GM12878 (cell line): ENCODE data around the gene ZDHHC17. TPM values are rescaled to one million over a fixed set of nuclear protein-coding genes. Genes with fewer than 3 reads are reported as not detected.

ENCODE experiments used
- ATAC-seq: fragments of 200-7000 bp; cut with Tn5 transposase; 3 replicates; pipeline ENCODE4 v1.9.1; 2020; ENCODE audit warnings: mild to moderate bottlenecking, moderate library complexity
- BruUV-seq: library from RNA; stranded (reverse); fragments of 400-500 nt; replicated peaks from 2 replicates; lab custom pipeline; 2021; lab: Mats Ljungman, UMichigan
- CTCF ChIA-PET: fragments of 300-600 bp; sonication (Branson Sonifier 250); formaldehyde crosslinking; extraction: SDS; loops from one replicate; lab custom pipeline; 2021; ENCODE audit warnings: inconsistent platforms; lab: Yijun Ruan, JAX
- POLR2A ChIA-PET: fragments of 350-600 bp; formaldehyde crosslinking; extraction: SDS; loops from one replicate; lab custom pipeline; 2021; ENCODE audit warnings: inconsistent platforms; lab: Charles Lee
- RAD21 ChIA-PET: fragments of 300-600 bp; sonication (Branson Sonifier 250); formaldehyde crosslinking; loops from one replicate; lab custom pipeline; 2023; ENCODE audit warnings: antibody characterized with exemption; ENCODE audit not compliant: unreplicated experiment; lab: Charles Lee
- SMC1A ChIA-PET: fragments of 300-600 bp; sonication (Branson Sonifier 250); formaldehyde crosslinking; loops from one replicate; lab custom pipeline; 2023; ENCODE audit not compliant: unreplicated experiment, uncharacterized antibody; lab: Charles Lee
- DNase-seq: peaks from one replicate; pipeline ENCODE4 v3.0.0-alpha.2; 2011; ENCODE audit warnings: low read depth, low spot score
- FAIRE-seq: peaks from 3 replicates; lab custom pipeline; 2011; peaks lifted over from hg19 to GRCh38; lab: Jason Lieb, UNC
- H2AFZ ChIP-seq: 2 replicates; pipeline ENCODE4 v1.6.0; 2011; ENCODE audit warnings: low read depth, low read length, control low read depth; ENCODE audit not compliant: control insufficient read depth
- H3K27ac ChIP-seq: 2 replicates; pipeline ENCODE4 v1.5.1; 2011; ENCODE audit warnings: control low read depth; ENCODE audit not compliant: control insufficient read depth, insufficient read depth
- H3K27me3 ChIP-seq, 2 experiments: replicated peaks in 1 of 2; 2 replicates each; pipeline versions ENCODE4 v1.6.0 to v1.6.1; 2011; ENCODE audit warnings: low read length in 1 of 2; ENCODE audit not compliant: control insufficient read depth in 2 of 2, insufficient read depth in 2 of 2
- H3K36me3 ChIP-seq, 2 experiments: 2 replicates each; pipeline ENCODE4 v1.5.1; 2011; ENCODE audit warnings: low read length in 1 of 2; ENCODE audit not compliant: control insufficient read depth in 2 of 2, insufficient read depth in 2 of 2
- H3K4me1 ChIP-seq: 2 replicates; pipeline ENCODE4 v1.6.1; 2011; ENCODE audit warnings: mild to moderate bottlenecking, low read length, moderate library complexity, mixed read lengths; ENCODE audit not compliant: control insufficient read depth, insufficient read depth
- H3K4me2 ChIP-seq: 2 replicates; pipeline ENCODE4 v1.6.0; 2011; ENCODE audit warnings: control low read depth; ENCODE audit not compliant: control insufficient read depth, insufficient read depth
- H3K4me3 ChIP-seq: fragments of 200-600 bp; sonication (generic); 2 replicates; pipeline ENCODE4 v1.5.1; 2016
- H3K79me2 ChIP-seq: 2 replicates; pipeline ENCODE4 v1.6.0; 2011; ENCODE audit warnings: low read length; ENCODE audit not compliant: control insufficient read depth, insufficient read depth
- H3K9ac ChIP-seq: 2 replicates; pipeline ENCODE4 v1.8.0; 2011; ENCODE audit warnings: low read length, control low read depth, mixed read lengths; ENCODE audit not compliant: control insufficient read depth, insufficient read depth
- H3K9me3 ChIP-seq: replicated peaks from 3 replicates; pipeline ENCODE4 v1.5.1; 2011; ENCODE audit warnings: mild to moderate bottlenecking, low read length; ENCODE audit not compliant: control insufficient read depth, insufficient read depth
- H4K20me1 ChIP-seq: 2 replicates; pipeline ENCODE4 v1.6.0; 2011; ENCODE audit not compliant: control insufficient read depth, insufficient read depth
- DPF2 ChIP-seq: fragments of 450-650 bp; IDR thresholded peaks from 2 replicates; pipeline ENCODE4 v1.6.1; 2017; ENCODE audit warnings: mild to moderate bottlenecking
- HDAC6 ChIP-seq: fragments of 200-600 bp; sonication (generic); IDR thresholded peaks from one replicate; pipeline ENCODE4 v1.8.0; 2017; ENCODE audit warnings: antibody characterized with exemption; ENCODE audit not compliant: unreplicated experiment
- MEF2B ChIP-seq: fragments of 450-650 bp; IDR thresholded peaks from 2 replicates; pipeline ENCODE4 v1.6.1; 2018; ENCODE audit warnings: mild to moderate bottlenecking, moderate library complexity; ENCODE audit not compliant: partially characterized antibody, poor library complexity, severe bottlenecking
- PML ChIP-seq: IDR thresholded peaks from 2 replicates; pipeline ENCODE4 v1.6.1; 2012; ENCODE audit warnings: low read length, inconsistent platforms
- SPI1 ChIP-seq: IDR thresholded peaks from 2 replicates; pipeline ENCODE4 v1.6.1; 2011; ENCODE audit warnings: low read depth, mild to moderate bottlenecking, low read length, moderate library complexity, borderline replicate concordance; ENCODE audit not compliant: insufficient read depth
- TARDBP ChIP-seq: IDR thresholded peaks from 2 replicates; pipeline ENCODE4 v1.6.1; 2016; ENCODE audit warnings: borderline replicate concordance
- ZNF24 ChIP-seq: fragments of 450-650 bp; IDR thresholded peaks from 2 replicates; pipeline ENCODE4 v1.6.1; 2017; ENCODE audit warnings: antibody characterized with exemption, mild to moderate bottlenecking
- WGBS: methylation state at CpG from one replicate; pipeline ENCODE4 v1.1.6; 2016; ENCODE audit warnings: low lambda C conversion rate; ENCODE audit not compliant: insufficient replicate concordance, insufficient coverage; ENCODE audit errors: missing lambda C conversion rate; 5-methylcytosine and 5-hydroxymethylcytosine counted together
- in situ Hi-C: fragments of 300-500 bp; cut with MboI; formaldehyde crosslinking; loops from 9 replicates; pipeline ENCODE4 v1.14.3; 2018; ENCODE audit warnings: mixed read lengths
- intact Hi-C: fragments of 100-400 bp; cut with micrococcal nuclease; formaldehyde crosslinking; loops from one replicate; pipeline ENCODE4 v1.14.2; 2022; ENCODE audit not compliant: unreplicated experiment
- polyA plus RNA-seq, 11 experiments: library from polyadenylated mRNA; depleted of rRNA in 4 of 11; unstranded in 6 of 11; stranded (reverse) in 5 of 11; fragments of >200 nt; fragmentation: Nextera tagmentation in 4 of 11; fragmentation: Illumina TruSeq in 1 of 11; extraction: Ambion mirVana in 4 of 11; extraction: Trizol in 1 of 11; gene quantifications; 1 replicate in 1 of 11; 2 replicates in 10 of 11; pipeline versions ENCODE4 v1.2.1 to v1.2.3, GENCODE V29; 2011 to 2016; ENCODE audit warnings: inconsistent platforms in 2 of 11, missing spikeins in 2 of 11, low read depth in 1 of 11
- total RNA-seq, 4 experiments: library from RNA; depleted of rRNA in 3 of 4; stranded (reverse); fragments of >200 nt in 3 of 4; fragmentation: Illumina TruSeq in 1 of 4; extraction: Trizol in 1 of 4; gene quantifications; 2 replicates each; pipeline versions ENCODE4 v1.2.1 to v1.2.3, GENCODE V29; 2013 to 2021
- TF ChIP-seq, protein P1 (sequence below), 3 experiments: IDR thresholded peaks in 2 of 3; conservative IDR thresholded peaks in 1 of 3; 2 replicates each; pipeline ENCODE4 v1.5.1; 2011; ENCODE audit warnings: low read depth in 3 of 3, low read length in 3 of 3, mild to moderate bottlenecking in 3 of 3, control low read depth in 2 of 3, moderate library complexity in 2 of 3, inconsistent platforms in 1 of 3, mixed read lengths in 1 of 3; ENCODE audit not compliant: control insufficient read depth in 2 of 3, insufficient read depth in 1 of 3; ENCODE audit errors: extremely low read depth in 1 of 3
- TF ChIP-seq, protein P2 (sequence below): fragments of 450-650 bp; formaldehyde crosslinking; IDR thresholded peaks from 2 replicates; pipeline ENCODE4 v1.4.0; 2020; ENCODE audit warnings: mild to moderate bottlenecking, moderate library complexity
- TF ChIP-seq, protein P3 (sequence below): fragments of 450-650 bp; IDR thresholded peaks from 2 replicates; pipeline ENCODE4 v1.6.1; 2016; ENCODE audit warnings: mild to moderate bottlenecking
- TF ChIP-seq, protein P4 (sequence below): IDR thresholded peaks from 2 replicates; pipeline ENCODE4 v1.6.1; 2012; ENCODE audit warnings: improper control_type of control experiment, low read depth, low read length; ENCODE audit not compliant: insufficient replicate concordance

ZDHHC17 gene
- total and polyA plus RNA-seq, 10 of the 15 experiments (the other 5 are each of a cell fraction or from before 2014, with no cell fraction given), result 4.3 to 50.0 (median 19.3) TPM

DNA sequence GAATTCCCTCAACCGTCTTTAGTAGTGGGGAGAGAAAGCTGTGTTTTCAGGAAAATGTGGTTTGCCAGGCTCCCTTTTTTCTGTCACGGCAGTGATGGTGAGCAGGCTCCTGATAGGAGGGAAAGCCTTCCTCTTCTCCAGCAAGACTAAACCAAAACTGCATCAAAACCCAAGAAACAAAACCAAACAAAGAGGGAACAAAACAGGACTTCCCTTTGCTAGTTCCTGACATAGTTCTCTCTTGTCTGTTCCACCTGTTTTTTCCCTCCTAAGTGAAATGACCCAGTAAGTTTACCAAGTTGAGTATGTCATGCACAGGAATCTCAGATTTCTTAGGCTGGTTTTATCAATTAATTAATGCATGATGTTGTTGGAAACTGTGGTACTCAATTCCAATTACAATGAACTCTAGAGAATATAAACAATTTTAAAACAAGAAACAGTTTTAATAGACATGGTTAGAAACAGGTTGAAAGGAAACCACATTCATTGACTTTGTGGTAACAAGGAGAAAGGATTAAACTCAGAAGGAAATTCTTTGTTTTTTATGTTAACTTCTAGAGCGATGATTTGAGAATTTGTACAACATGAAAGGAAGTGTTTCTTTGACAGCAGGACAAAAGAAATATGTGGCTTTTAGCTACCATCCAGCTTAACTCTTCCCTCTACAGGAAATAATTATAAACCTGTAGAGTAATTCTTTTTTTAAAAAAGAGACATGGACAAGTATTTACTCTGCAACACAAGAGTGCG, 137.9 kb downstream of the ZDHHC17 start:
- no peak overlapping the region for H3K4me3 ChIP-seq
- WGBS, result 26% methylated on average over 4 of the region's 4 CpGs
- in situ Hi-C loops (no loop called here), intact Hi-C loops (no loop called here)
- ChIA-PET POLR2A (no interaction called here), RAD21 (no interaction called here), SMC1A (no interaction called here), CTCF (interaction anchor here (0.6 to 1.0 kb wide), 2 partner anchors 9 to 109 kb away, joined by 3 read pairs; no protein-coding TSS in a partner anchor)
- H3K27me3 ChIP-seq, result no peaks in the 10 kb centered on the region
- H3K27ac ChIP-seq, result no peak overlapping the region
- no peak for ATAC-seq
- H3K4me2 ChIP-seq, result no peak overlapping the region
- H3K36me3 ChIP-seq, result no peaks in the 10 kb centered on the region
- DNase-seq, result no peak
- no peaks in the 10 kb centered on the region for H4K20me1 ChIP-seq
- BruUV-seq, result no TSS peak
- H3K9ac ChIP-seq, result no peak overlapping the region
- FAIRE-seq, result no peak
- no peak overlapping the region for H2AFZ ChIP-seq
- H3K79me2 ChIP-seq, result no peaks in the 10 kb centered on the region
- H3K4me1 ChIP-seq, result no peaks in the 10 kb centered on the region
- H3K9me3 ChIP-seq, result no peaks in the 10 kb centered on the region
- TF ChIP-seq HDAC6 (no peak), ZNF24 (no peak), DPF2 (no peak), MEF2B (no peak), TARDBP (no peak), PML (no peak), SPI1 (no peak)
- TF ChIP-seq, protein P1, sequence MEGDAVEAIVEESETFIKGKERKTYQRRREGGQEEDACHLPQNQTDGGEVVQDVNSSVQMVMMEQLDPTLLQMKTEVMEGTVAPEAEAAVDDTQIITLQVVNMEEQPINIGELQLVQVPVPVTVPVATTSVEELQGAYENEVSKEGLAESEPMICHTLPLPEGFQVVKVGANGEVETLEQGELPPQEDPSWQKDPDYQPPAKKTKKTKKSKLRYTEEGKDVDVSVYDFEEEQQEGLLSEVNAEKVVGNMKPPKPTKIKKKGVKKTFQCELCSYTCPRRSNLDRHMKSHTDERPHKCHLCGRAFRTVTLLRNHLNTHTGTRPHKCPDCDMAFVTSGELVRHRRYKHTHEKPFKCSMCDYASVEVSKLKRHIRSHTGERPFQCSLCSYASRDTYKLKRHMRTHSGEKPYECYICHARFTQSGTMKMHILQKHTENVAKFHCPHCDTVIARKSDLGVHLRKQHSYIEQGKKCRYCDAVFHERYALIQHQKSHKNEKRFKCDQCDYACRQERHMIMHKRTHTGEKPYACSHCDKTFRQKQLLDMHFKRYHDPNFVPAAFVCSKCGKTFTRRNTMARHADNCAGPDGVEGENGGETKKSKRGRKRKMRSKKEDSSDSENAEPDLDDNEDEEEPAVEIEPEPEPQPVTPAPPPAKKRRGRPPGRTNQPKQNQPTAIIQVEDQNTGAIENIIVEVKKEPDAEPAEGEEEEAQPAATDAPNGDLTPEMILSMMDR (IDR thresholded peaks at IDR 0.05 in 2 of 3, conservative IDR thresholded peaks at IDR 0.05 in 1 of 3; ENCODE audit: control insufficient read depth in 2 of 3, extremely low read depth in 1 of 3, insufficient read depth in 1 of 3, low read depth in 3 of 3, low read length in 3 of 3), result no peak
- TF ChIP-seq, protein P2, sequence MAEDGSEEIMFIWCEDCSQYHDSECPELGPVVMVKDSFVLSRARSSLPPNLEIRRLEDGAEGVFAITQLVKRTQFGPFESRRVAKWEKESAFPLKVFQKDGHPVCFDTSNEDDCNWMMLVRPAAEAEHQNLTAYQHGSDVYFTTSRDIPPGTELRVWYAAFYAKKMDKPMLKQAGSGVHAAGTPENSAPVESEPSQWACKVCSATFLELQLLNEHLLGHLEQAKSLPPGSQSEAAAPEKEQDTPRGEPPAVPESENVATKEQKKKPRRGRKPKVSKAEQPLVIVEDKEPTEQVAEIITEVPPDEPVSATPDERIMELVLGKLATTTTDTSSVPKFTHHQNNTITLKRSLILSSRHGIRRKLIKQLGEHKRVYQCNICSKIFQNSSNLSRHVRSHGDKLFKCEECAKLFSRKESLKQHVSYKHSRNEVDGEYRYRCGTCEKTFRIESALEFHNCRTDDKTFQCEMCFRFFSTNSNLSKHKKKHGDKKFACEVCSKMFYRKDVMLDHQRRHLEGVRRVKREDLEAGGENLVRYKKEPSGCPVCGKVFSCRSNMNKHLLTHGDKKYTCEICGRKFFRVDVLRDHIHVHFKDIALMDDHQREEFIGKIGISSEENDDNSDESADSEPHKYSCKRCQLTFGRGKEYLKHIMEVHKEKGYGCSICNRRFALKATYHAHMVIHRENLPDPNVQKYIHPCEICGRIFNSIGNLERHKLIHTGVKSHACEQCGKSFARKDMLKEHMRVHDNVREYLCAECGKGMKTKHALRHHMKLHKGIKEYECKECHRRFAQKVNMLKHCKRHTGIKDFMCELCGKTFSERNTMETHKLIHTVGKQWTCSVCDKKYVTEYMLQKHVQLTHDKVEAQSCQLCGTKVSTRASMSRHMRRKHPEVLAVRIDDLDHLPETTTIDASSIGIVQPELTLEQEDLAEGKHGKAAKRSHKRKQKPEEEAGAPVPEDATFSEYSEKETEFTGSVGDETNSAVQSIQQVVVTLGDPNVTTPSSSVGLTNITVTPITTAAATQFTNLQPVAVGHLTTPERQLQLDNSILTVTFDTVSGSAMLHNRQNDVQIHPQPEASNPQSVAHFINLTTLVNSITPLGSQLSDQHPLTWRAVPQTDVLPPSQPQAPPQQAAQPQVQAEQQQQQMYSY (CRISPR knock-in tag), result no peak
- TF ChIP-seq, protein P3, sequence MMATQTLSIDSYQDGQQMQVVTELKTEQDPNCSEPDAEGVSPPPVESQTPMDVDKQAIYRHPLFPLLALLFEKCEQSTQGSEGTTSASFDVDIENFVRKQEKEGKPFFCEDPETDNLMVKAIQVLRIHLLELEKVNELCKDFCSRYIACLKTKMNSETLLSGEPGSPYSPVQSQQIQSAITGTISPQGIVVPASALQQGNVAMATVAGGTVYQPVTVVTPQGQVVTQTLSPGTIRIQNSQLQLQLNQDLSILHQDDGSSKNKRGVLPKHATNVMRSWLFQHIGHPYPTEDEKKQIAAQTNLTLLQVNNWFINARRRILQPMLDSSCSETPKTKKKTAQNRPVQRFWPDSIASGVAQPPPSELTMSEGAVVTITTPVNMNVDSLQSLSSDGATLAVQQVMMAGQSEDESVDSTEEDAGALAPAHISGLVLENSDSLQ, result no peak
- TF ChIP-seq, protein P4, sequence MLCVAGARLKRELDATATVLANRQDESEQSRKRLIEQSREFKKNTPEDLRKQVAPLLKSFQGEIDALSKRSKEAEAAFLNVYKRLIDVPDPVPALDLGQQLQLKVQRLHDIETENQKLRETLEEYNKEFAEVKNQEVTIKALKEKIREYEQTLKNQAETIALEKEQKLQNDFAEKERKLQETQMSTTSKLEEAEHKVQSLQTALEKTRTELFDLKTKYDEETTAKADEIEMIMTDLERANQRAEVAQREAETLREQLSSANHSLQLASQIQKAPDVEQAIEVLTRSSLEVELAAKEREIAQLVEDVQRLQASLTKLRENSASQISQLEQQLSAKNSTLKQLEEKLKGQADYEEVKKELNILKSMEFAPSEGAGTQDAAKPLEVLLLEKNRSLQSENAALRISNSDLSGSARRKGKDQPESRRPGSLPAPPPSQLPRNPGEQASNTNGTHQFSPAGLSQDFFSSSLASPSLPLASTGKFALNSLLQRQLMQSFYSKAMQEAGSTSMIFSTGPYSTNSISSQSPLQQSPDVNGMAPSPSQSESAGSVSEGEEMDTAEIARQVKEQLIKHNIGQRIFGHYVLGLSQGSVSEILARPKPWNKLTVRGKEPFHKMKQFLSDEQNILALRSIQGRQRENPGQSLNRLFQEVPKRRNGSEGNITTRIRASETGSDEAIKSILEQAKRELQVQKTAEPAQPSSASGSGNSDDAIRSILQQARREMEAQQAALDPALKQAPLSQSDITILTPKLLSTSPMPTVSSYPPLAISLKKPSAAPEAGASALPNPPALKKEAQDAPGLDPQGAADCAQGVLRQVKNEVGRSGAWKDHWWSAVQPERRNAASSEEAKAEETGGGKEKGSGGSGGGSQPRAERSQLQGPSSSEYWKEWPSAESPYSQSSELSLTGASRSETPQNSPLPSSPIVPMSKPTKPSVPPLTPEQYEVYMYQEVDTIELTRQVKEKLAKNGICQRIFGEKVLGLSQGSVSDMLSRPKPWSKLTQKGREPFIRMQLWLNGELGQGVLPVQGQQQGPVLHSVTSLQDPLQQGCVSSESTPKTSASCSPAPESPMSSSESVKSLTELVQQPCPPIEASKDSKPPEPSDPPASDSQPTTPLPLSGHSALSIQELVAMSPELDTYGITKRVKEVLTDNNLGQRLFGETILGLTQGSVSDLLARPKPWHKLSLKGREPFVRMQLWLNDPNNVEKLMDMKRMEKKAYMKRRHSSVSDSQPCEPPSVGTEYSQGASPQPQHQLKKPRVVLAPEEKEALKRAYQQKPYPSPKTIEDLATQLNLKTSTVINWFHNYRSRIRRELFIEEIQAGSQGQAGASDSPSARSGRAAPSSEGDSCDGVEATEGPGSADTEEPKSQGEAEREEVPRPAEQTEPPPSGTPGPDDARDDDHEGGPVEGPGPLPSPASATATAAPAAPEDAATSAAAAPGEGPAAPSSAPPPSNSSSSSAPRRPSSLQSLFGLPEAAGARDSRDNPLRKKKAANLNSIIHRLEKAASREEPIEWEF, result no peak
